Caco-2 (cell line): ENCODE data around the gene EPM2A. TPM values are rescaled to one million over a fixed set of nuclear protein-coding genes. Genes with fewer than 3 reads are reported as not detected.

Source experiments
- BruUV-seq: library from RNA; stranded (reverse); fragments of 400-500 nt; replicated peaks from 2 replicates; lab custom pipeline; 2021; lab: Mats Ljungman, UMichigan
- CTCF ChIA-PET: fragments of 300-600 bp; sonication (Branson Sonifier 250); formaldehyde crosslinking; loops from one replicate; lab custom pipeline; 2022; ENCODE audit warnings: antibody characterized with exemption; lab: Charles Lee
- POLR2A ChIA-PET: fragments of 300-600 bp; sonication (Branson Sonifier 250); formaldehyde crosslinking; loops from one replicate; lab custom pipeline; 2022; ENCODE audit warnings: antibody characterized with exemption; lab: Charles Lee
- DNase-seq, 2 experiments: peaks; one replicate each; pipeline versions ENCODE4 v3.0.0 to v3.0.0-alpha.2; 2020 to 2022
- H3K27me3 ChIP-seq: replicated peaks from 2 replicates; pipeline ENCODE4 v1.6.0; 2011; ENCODE audit warnings: low read length; ENCODE audit not compliant: control insufficient read depth, insufficient read depth
- H3K36me3 ChIP-seq: 2 replicates; pipeline ENCODE4 v1.5.1; 2011; ENCODE audit warnings: low read length; ENCODE audit not compliant: control insufficient read depth, insufficient read depth
- H3K4me1 ChIP-seq: fragments of 250-450 bp; sonication (Bioruptor Pico); 2 replicates; pipeline ENCODE4 v1.5.1; 2020; ENCODE audit warnings: mild to moderate bottlenecking
- H3K4me3 ChIP-seq: 2 replicates; pipeline ENCODE4 v1.5.1; 2011; ENCODE audit warnings: low read depth, mild to moderate bottlenecking, control low read depth, low read length
- H3K9me3 ChIP-seq: fragments of 250-450 bp; sonication (Bioruptor Pico); 2 replicates; pipeline ENCODE4 v1.5.1; 2020; ENCODE audit warnings: mild to moderate bottlenecking, moderate library complexity
- H3K27ac Mint-ChIP-seq: one replicate; pipeline ENCODE4 v1.8.0; 2022; ENCODE audit warnings: mixed read lengths; ENCODE audit not compliant: unreplicated experiment
- H3K27me3 Mint-ChIP-seq: one replicate; pipeline ENCODE4 v1.8.0; 2022; ENCODE audit warnings: mixed read lengths; ENCODE audit not compliant: insufficient read depth, unreplicated experiment
- H3K36me3 Mint-ChIP-seq: one replicate; pipeline ENCODE4 v1.8.0; 2022; ENCODE audit warnings: mild to moderate bottlenecking, mixed read lengths; ENCODE audit not compliant: insufficient read depth, unreplicated experiment
- H3K4me1 Mint-ChIP-seq: one replicate; pipeline ENCODE4 v1.8.0; 2022; ENCODE audit warnings: low read depth, mixed read lengths; ENCODE audit not compliant: unreplicated experiment
- H3K4me3 Mint-ChIP-seq: one replicate; pipeline ENCODE4 v1.8.0; 2022; ENCODE audit warnings: mild to moderate bottlenecking, moderate library complexity, mixed read lengths; ENCODE audit not compliant: unreplicated experiment
- H3K9me3 Mint-ChIP-seq: one replicate; pipeline ENCODE4 v1.8.0; 2022; ENCODE audit warnings: mixed read lengths; ENCODE audit not compliant: unreplicated experiment
- CTCF ChIP-seq, 2 experiments: fragments of 200-600 bp in 1 of 2; IDR thresholded peaks; 1 replicate in 1 of 2; 2 replicates in 1 of 2; pipeline versions ENCODE4 v1.5.1 to v1.8.0; 2011 to 2022; ENCODE audit warnings: antibody characterized with exemption in 1 of 2, control low read depth in 1 of 2, inconsistent platforms in 1 of 2, low read depth in 1 of 2, low read length in 1 of 2, mild to moderate bottlenecking in 1 of 2, moderate library complexity in 1 of 2; ENCODE audit not compliant: insufficient read depth in 1 of 2, severe bottlenecking in 1 of 2, unreplicated experiment in 1 of 2
- intact Hi-C: fragments of 100-400 bp; cut with micrococcal nuclease; formaldehyde crosslinking; loops from one replicate; pipeline ENCODE4 v1.10.0; 2022; ENCODE audit not compliant: unreplicated experiment
- total RNA-seq: library from RNA; stranded (reverse); gene quantifications from 2 replicates; pipeline ENCODE4 v1.2.3, GENCODE V29; 2022

Gene EPM2A
- total RNA-seq, 1 experiment from 2014 or later, result 6.9 TPM

DNA sequence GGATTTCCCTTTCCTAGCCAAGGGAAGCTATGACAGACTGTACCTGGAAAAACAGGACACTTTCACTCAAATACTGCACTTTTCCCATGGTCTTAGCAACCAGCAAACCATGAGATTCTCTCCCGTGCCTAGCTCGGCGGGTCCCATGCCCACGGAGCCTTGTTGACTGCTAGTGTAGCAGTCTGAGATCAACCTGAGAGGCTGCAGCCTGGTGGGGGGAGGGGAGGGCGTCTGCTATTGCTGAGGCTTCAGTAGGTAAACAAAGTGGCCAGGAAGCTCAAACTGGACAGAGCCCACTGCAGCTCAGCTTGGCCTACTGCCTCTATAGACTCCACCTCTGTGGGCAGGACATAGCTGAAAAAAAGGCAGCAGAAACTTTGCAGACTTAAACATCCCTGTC lies 61.8 kb downstream of the EPM2A start:
- Mint-ChIP-seq H3K27ac (no peak overlapping the region), H3K4me1 (no peaks in the 10 kb centered on the region), H3K27me3 (no peaks in the 10 kb centered on the region), H3K9me3 (no peaks in the 10 kb centered on the region), H3K4me3 (no peak overlapping the region), H3K36me3 (no peaks in the 10 kb centered on the region)
- Histone ChIP-seq H3K36me3 (no peaks in the 10 kb centered on the region), H3K9me3 (no peaks in the 10 kb centered on the region), H3K27me3 (no peaks in the 10 kb centered on the region), H3K4me3 (no peak overlapping the region), H3K4me1 (no peaks in the 10 kb centered on the region)
- POLR2A ChIA-PET, result no interaction called here
- intact Hi-C loops, result no loop called here
- CTCF ChIA-PET, result no interaction called here
- no peak for TF ChIP-seq CTCF (IDR thresholded peaks at IDR 0.05; ENCODE audit: insufficient read depth in 1 of 2, low read depth in 1 of 2, low read length in 1 of 2, severe bottlenecking in 1 of 2, unreplicated experiment in 1 of 2)
- DNase-seq, result no peak
- BruUV-seq, result no TSS peak

DNA sequence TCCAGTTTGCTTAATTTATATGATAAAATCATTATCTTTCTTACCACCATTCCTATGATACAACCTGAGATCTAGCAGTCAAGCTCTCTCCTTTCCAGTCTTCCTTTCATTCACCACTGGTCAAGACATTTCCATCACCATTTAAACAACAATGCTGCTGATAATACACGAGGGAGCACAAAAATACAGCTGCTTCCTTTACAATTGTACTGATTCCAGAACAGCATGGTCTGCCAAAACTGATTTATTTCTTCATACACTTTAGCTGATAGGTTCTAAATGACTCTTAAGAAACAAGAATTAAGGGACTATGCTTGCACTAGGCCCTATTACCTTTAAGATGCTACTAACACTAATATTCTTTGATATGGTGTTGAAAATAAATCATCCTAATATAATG lies 65.0 kb downstream of the EPM2A start:
- no TSS peak for BruUV-seq
- intact Hi-C loops, result no loop called here
- no peak for DNase-seq
- ChIA-PET POLR2A (no interaction called here), CTCF (no interaction called here)
- no peaks in the 10 kb centered on the region for H3K27me3 ChIP-seq
- H3K9me3 ChIP-seq, result no peaks in the 10 kb centered on the region
- Mint-ChIP-seq H3K27me3 (no peaks in the 10 kb centered on the region), H3K4me3 (no peak overlapping the region), H3K9me3 (no peaks in the 10 kb centered on the region), H3K27ac (no peak overlapping the region), H3K36me3 (no peaks in the 10 kb centered on the region), H3K4me1 (no peaks in the 10 kb centered on the region)
- TF ChIP-seq CTCF (IDR thresholded peaks at IDR 0.05; ENCODE audit: insufficient read depth in 1 of 2, low read depth in 1 of 2, low read length in 1 of 2, severe bottlenecking in 1 of 2, unreplicated experiment in 1 of 2), result no peak
- H3K4me1 ChIP-seq, result no peaks in the 10 kb centered on the region
- H3K4me3 ChIP-seq, result no peak overlapping the region
- H3K36me3 ChIP-seq, result no peaks in the 10 kb centered on the region

GRCh38 chr6:145669627-145670034 lies 65.7 kb downstream of the EPM2A start:
- no peaks in the 10 kb centered on the region for H3K36me3 ChIP-seq
- no peak for TF ChIP-seq CTCF (IDR thresholded peaks at IDR 0.05; ENCODE audit: insufficient read depth in 1 of 2, low read depth in 1 of 2, low read length in 1 of 2, severe bottlenecking in 1 of 2, unreplicated experiment in 1 of 2)
- Mint-ChIP-seq H3K9me3 (no peaks in the 10 kb centered on the region), H3K4me1 (no peaks in the 10 kb centered on the region), H3K36me3 (no peaks in the 10 kb centered on the region), H3K27me3 (no peaks in the 10 kb centered on the region), H3K4me3 (no peak overlapping the region), H3K27ac (no peak overlapping the region)
- BruUV-seq, result no TSS peak
- DNase-seq, result no peak
- ChIA-PET POLR2A (no interaction called here), CTCF (no interaction called here)
- intact Hi-C loops, result no loop called here
- no peaks in the 10 kb centered on the region for H3K4me1 ChIP-seq
- no peaks in the 10 kb centered on the region for H3K9me3 ChIP-seq
- no peak overlapping the region for H3K4me3 ChIP-seq
- H3K27me3 ChIP-seq, result no peaks in the 10 kb centered on the region
